ENCODE measurements around the gene LMO7.

- TF ChIP-seq E2F4 (CRISPR knock-in tag; IDR thresholded peaks at IDR 0.05; ENCODE audit: borderline replicate concordance, low read depth) (no peak), NFYB (CRISPR knock-in tag; conservative IDR thresholded peaks at IDR 0.05; ENCODE audit: low read depth) (no peak), CTCF (IDR thresholded peaks at IDR 0.05) (no peak), ZNF263 (CRISPR knock-in tag; IDR thresholded peaks at IDR 0.05; ENCODE audit: low read depth) (no peak), MAX (CRISPR knock-in tag; IDR thresholded peaks at IDR 0.05) (no peak), ZNF232 (CRISPR knock-in tag; IDR thresholded peaks at IDR 0.05) (no peak), IRF1 (CRISPR knock-in tag; IDR thresholded peaks at IDR 0.05) (no peak)
Observed at GRCh38 chr13:75669706-75670105, 33.6 kb downstream of the LMO7 start.

Measured in WTC11 (cell line).